GM21447 (cell line): ENCODE measurements around the gene SRGAP3.

ENCODE experiments used
- ATAC-seq: cut with Tn5 transposase; IDR thresholded peaks from one replicate; pipeline ENCODE4 v1.9.1; 2021; ENCODE audit not compliant: unreplicated experiment

SRGAP3 gene

GRCh38 chr3:9067352-9067975 lies 182.0 kb downstream of the SRGAP3 start:
- ATAC-seq, result no peak

DNA sequence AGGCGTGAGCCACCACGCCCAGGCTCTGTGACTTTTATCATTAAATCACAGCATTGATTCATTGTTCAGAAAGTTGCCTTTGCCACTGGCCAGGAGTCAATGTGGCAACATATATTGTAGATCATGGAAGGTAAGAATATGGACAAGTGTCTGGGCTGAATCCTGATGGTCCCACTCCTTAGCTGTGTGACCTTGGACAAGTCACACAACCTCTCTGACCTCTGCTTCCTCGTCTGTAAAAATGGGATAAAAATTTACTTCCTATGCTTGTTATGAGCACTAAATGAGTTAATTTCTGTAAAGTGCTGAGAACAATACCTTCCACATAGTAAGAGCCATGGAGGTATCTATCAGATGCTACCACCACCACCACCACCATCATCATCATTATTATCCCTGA lies 182.7 kb downstream of the SRGAP3 start:
- ATAC-seq, result no peak

DNA sequence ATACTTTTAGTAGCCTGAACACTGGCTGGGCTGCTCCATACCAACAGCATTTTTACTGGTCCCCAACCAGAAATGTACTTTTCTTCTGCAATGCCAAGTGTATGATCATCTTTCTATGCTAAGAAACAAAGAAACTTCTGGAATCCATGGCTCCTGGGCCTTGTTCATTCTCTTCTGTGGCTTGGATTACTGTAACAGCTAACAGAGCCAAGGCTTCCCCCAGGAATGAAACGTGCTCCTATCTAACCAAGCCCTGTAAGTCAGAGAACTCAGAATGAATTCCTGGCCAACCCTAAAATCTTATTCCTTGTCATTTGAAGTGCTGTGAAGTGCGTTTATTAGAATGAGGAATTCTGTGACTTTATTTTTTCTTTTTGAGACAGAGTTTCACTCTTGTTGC lies 183.3 kb downstream of the SRGAP3 start:
- ATAC-seq, result no peak

- ATAC-seq, result no peak
Observed at GRCh38 chr3:9064850-9065249, 184.6 kb downstream of the SRGAP3 start.

GRCh38 chr3:9064251-9064650 lies 185.2 kb downstream of the SRGAP3 start:
- no peak for ATAC-seq

DNA sequence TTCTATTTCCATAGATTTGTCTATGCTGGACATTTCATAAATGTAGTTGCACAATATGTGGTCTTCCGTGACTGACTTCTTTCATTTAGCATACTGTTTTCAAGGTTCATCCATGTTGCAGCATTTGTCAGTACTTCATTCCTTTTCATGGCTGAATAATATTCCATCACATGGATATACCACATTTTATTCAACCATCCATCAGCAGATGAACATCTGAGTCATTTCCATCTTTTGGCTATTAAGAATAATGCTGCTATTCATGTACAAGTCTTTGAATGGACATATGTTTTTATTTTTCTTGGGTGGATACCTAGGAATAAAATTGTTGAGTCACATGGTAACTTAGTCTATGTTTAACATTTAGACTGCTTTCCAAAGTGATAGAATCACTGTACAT lies 186.9 kb downstream of the SRGAP3 start:
- ATAC-seq, result no peak

DNA sequence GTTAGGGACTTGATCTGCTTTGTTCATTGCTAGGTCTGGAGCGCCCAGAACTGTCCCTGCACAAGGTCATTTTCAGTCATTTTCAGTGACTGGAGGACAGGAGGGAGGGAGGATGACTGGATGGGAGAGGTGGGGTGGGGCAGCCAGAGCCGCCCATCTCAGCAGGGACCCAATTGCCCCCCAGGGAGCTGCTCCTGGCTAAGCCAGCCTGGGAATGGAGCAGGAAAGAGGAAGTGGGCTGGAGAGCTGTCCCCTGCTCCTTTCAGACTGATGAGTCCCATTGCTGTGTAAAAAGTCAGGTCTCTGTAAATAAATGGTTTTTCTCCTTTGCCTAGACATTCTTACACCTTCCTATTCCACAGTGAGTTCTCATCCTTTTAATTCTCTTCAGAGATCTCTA lies 187.8 kb downstream of the SRGAP3 start:
- no peak for ATAC-seq

- ATAC-seq, result no peak
Observed at GRCh38 chr3:9059489-9060400, 189.7 kb downstream of the SRGAP3 start.

DNA sequence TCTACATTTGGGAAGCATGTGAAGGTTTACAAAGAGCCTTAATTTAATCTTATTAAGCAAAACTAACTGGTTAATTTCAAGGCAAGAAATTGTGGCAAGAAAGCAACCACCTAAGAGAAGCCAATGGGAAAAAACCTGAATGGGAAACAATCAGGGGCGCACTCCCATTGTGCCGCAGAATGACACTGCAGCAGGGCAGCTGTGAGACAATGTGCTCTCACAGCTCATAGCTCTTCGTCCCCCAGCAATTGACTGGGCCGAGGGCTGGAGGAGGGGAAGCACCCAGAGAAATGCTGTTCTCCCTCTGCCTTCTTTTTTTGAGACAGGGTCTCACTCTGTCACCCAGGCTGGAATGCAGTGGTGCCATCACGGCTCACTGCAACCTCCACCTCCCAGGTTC lies 192.9 kb downstream of the SRGAP3 start:
- no peak for ATAC-seq

DNA sequence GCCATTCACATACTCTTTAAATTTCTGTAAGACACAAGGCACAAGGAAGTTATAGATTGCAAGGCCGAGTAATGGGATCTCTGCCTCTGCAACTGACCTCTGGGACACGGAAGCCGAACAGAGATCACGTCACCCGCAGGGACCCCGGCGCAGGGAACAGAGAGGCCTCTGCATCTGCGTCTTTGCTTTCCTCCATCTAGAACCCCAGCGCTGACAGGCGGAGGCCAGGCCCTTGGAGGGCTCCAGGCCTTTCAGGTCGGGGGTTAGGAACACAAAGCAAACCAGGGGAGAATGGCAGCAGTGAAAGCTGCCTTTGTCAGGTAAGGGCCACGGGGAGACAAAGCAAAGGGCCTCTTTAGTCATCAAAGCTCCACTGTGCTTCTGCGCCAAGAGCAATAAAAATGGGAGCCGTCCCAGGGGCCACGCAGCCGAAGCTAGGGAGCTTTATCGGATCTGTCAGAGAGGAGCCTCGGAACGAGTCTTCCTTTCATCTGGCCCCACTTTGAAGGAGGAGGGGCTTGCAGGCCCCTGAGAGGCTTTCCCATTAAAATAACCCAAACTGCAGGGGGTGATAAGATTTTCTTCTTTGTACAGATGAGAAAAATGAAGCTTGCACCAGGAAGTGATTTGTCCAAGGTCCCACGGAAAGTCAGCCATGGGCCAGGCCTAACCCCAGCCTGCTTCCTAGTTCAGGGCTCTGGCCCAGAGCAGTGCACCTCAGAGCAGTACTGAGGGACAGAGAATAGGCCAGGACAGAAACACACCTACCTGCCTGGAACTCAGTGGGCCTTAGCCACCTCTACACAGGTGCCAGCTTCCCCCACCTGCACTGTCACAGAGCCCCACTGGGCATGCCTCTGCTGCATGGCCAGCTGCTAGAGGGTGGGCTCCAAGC lies 201.7 kb downstream of the SRGAP3 start:
- ATAC-seq, result no peak

GRCh38 chr3:9045371-9045770 lies 204.1 kb downstream of the SRGAP3 start:
- ATAC-seq, result no peak

- ATAC-seq, result no peak
Observed at GRCh38 chr3:9043063-9043462, 206.4 kb downstream of the SRGAP3 start.

DNA sequence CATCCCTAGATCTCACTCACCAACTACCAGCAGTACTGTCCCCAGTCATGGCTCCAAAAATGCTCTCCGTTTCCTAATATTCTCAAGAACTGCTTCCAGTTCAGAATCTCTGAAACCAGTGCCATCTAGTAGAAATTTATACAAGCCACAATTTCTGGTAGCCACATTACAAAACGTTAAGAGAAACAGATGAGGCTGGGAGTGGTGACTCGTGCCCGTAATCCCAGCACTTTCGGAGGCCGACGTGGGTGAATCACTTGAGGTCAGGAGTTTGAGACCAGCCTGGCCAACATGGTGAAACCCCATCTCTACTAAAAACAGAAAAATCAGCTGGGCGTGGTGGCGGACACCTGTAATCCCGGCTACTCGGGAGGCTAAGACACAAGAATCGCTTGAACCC lies 207.8 kb downstream of the SRGAP3 start:
- no peak for ATAC-seq

GRCh38 chr3:9040996-9041395 lies 208.4 kb downstream of the SRGAP3 start:
- ATAC-seq, result no peak

DNA sequence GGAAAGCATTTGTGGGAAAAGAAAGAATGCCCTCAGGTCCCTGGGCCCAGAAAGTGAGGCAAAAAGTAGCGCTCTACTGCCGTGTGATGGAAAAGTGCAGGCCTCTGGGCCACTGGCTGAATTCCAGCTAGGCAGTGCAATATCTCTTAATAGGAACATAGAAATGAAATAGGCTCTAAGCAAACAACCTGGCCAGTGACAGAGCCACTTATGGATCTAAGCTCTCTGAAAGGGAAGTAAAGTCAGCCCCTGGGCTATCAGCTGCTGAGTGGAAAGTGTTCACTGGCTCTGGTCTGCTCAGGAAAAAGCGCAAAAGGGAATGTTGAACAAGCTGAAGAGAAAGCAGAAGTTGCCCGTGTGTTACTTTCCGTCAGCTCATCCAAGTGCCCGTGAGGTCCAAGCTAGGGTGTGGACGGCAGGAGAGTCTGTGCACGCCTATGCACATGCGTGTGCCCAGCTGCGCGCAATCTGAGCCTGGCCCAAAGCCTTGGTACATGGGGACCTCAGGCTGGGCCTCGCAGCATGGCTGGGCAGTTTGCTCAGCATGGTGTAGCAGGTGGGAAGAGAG lies 212.2 kb downstream of the SRGAP3 start:
- no peak for ATAC-seq

GRCh38 chr3:9036404-9037131 lies 212.9 kb downstream of the SRGAP3 start:
- ATAC-seq, result no peak

- ATAC-seq, result no peak
Observed at GRCh38 chr3:9035961-9036360, 213.5 kb downstream of the SRGAP3 start.

DNA sequence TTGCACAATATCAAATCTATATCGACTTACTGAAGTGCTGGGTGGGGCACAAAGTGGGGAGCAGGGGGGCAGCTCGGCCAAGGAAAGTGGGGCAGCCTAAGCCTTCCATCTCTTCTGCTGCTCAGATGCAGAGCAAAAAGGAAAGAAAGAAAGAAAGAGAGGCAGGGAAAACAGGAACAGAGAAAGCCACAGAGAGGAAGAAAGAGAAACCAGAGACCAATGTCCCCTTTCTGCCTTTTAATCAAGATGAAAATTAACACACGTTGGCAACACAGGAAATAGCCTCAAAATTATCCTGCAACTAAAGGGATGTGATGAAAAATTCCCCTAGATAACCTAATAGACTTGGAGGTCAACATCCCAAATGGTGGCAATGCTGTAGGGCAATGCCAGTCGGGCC lies 214.0 kb downstream of the SRGAP3 start:
- ATAC-seq, result no peak

DNA sequence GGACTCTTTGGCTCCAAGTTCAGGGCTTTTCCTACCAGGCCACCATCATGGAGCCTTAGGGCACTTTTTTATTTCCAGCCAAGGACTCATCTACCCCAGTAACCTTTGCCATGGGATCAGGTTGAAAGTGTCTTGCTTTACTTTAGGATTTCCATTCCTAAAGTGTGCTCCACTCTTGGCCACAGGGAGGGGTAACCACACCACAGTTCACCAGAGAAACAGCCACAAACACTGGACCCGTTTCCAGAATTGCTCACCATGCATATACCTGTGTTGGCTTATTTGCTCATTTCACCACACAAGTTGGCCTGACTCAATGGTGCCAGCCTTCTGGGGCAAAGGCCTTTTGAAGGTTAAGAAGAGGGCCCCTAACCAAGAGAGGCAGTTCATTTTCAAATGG lies 215.6 kb downstream of the SRGAP3 start:
- no peak for ATAC-seq

GRCh38 chr3:9032231-9032777 lies 217.1 kb downstream of the SRGAP3 start:
- no peak for ATAC-seq
